ENCODE results near the gene PSME4. TPM values are rescaled to one million over a fixed set of nuclear protein-coding genes. Genes with fewer than 3 reads are reported as not detected.
"Not testable (repeated sequence)": the region's sequence is repeated elsewhere in the genome, so short reads cannot be mapped to it uniquely, and the experiment has no call there.

Gene PSME4
- total RNA-seq, 1 donor, result 81.6 TPM

DNA sequence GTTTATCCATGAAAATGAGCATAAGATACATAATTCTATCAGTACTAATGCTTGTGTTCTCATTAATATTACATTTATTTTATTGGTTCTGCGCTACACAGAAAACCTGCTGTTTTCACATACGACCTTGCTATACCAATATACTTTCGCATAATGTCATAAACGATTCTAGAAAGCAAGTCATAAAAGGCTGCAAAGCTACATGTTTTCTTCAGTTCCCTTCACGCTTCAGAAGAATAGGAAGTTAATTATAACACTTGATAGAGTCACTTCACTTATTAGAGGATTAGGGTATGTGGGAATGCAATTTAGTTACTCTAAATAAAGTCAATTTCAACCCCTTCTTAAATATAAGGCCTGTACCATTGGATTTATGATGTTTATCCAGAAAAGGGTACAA, 29.0 kb downstream of the PSME4 start:
- no peak for DNase-seq (ENCODE audit: low read depth)

DNA sequence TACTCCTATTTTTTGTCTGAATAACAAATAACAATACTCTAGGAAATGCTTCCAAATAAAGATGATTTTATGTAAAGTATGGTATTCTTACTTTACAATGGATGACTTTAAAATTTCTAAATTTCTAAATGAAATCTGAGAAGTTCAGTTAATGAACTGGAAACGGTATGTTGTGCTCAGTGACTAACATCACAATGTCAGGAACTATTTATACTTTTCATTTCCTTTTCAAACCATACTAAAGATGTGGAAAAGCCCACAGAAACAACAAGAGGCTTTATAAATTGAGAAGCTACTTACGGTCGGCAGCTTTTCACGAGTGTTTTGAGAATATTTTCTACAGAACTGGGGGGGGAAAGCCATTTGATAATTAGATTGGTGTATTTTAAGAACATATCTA, 31.1 kb downstream of the PSME4 start:
- DNase-seq (ENCODE audit: low read depth), result peak; percentile 14
- no peak overlapping the region for H3K4me3 ChIP-seq (ENCODE audit: low read depth, low read length)
- TF ChIP-seq, protein P1, sequence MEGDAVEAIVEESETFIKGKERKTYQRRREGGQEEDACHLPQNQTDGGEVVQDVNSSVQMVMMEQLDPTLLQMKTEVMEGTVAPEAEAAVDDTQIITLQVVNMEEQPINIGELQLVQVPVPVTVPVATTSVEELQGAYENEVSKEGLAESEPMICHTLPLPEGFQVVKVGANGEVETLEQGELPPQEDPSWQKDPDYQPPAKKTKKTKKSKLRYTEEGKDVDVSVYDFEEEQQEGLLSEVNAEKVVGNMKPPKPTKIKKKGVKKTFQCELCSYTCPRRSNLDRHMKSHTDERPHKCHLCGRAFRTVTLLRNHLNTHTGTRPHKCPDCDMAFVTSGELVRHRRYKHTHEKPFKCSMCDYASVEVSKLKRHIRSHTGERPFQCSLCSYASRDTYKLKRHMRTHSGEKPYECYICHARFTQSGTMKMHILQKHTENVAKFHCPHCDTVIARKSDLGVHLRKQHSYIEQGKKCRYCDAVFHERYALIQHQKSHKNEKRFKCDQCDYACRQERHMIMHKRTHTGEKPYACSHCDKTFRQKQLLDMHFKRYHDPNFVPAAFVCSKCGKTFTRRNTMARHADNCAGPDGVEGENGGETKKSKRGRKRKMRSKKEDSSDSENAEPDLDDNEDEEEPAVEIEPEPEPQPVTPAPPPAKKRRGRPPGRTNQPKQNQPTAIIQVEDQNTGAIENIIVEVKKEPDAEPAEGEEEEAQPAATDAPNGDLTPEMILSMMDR (IDR thresholded peaks at IDR 0.05; ENCODE audit: insufficient read depth, low read depth, low read length), result no peak

More for the DNA sequence above, 29.0 kb downstream of the PSME4 start:
- H3K4me3 ChIP-seq (ENCODE audit: low read depth, low read length), result no peak overlapping the region
- TF ChIP-seq, protein P1 (IDR thresholded peaks at IDR 0.05; ENCODE audit: insufficient read depth, low read depth, low read length), result no peak

DNA sequence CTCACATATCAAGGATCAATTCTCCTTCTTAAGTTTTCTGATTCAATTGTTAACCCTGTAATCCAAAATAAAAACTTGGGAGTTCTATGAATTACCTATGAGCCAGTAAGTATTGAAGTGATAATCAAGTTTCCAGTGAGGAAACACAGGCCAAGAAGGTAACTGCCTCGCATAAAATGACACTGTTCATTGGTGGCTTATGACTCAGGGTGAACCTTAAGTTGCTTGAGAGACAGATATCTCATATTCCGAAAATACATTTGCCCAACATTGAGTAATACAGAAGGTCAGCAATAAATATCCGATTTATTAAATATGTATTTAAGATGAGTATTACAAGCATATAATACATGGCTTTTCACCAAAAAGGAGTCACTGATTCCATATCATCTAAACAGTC, 31.9 kb downstream of the PSME4 start:
- TF ChIP-seq, protein P1 (IDR thresholded peaks at IDR 0.05; ENCODE audit: insufficient read depth, low read depth, low read length), result no peak
- no peak for DNase-seq (ENCODE audit: low read depth)
- H3K4me3 ChIP-seq (ENCODE audit: low read depth, low read length), result no peak overlapping the region

DNA sequence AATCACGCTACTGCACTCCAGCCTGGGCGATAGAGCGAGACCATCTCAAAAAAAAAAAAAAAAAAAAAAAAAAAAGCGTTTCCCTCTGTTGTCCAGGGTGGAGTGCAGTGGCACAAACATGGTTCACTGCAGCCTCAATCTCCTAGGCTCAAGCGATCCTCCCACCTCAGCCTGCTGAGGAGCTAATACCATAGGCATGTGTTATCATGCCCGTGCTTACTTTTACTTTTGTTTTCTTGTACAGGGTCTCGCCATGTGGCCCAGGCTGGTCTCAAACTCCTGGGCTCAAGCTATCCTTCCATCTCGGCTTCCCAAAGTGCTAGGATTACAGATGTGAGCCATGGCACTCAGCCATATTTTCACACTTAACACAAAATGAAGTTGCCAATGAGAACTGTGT, 37.5 kb downstream of the PSME4 start:
- TF ChIP-seq, protein P1 (IDR thresholded peaks at IDR 0.05; ENCODE audit: insufficient read depth, low read depth, low read length), result no peak
- peak overlapping the region; percentile 26 for H3K4me3 ChIP-seq (ENCODE audit: low read depth, low read length)
- peak; percentile 62 for DNase-seq (ENCODE audit: low read depth)

DNA sequence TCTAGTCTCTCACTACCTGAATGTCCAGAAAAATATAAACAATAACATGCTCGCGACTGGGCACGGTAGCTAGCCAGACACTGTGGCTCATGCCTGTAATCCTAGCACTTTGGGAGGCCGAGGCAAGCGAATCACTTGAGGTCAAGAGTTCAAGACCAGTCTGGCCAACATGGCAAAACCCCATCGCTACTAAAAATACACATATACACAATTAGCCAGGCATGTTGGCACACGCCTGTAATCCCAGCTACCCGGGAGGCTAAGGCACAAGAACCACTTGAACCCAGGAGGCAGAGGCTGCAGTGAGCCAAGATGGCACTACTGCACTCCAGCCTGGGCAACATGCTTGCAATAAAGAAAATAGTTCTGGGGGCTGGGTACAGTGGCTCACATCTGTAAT, 44.5 kb downstream of the PSME4 start:
- DNase-seq (ENCODE audit: low read depth); H3K4me3 ChIP-seq (ENCODE audit: low read depth, low read length): not testable (repeated sequence)

DNA sequence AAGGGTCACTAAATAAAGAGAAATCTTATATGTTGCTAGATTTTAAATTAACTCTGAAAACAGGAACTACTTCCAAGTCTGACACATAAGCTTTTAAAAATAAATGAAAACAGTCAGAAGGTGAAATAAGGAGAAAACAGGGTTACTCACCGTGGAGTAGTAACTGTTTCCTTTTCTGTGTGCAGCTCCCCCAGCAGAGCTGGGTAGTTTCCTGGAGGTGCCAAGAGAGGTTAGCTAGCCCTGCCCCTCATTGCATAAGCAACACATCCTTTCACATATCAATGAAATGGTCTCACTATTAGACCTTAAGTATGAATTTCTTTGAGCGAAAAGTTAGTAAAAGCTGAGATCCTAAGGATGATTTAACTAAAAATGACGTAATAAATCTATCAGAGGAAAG, 57.1 kb downstream of the PSME4 start:
- no peak overlapping the region for H3K4me3 ChIP-seq (ENCODE audit: low read depth, low read length)
- TF ChIP-seq, protein P1 (IDR thresholded peaks at IDR 0.05; ENCODE audit: insufficient read depth, low read depth, low read length), result no peak
- DNase-seq (ENCODE audit: low read depth), result peak; percentile 55

DNA sequence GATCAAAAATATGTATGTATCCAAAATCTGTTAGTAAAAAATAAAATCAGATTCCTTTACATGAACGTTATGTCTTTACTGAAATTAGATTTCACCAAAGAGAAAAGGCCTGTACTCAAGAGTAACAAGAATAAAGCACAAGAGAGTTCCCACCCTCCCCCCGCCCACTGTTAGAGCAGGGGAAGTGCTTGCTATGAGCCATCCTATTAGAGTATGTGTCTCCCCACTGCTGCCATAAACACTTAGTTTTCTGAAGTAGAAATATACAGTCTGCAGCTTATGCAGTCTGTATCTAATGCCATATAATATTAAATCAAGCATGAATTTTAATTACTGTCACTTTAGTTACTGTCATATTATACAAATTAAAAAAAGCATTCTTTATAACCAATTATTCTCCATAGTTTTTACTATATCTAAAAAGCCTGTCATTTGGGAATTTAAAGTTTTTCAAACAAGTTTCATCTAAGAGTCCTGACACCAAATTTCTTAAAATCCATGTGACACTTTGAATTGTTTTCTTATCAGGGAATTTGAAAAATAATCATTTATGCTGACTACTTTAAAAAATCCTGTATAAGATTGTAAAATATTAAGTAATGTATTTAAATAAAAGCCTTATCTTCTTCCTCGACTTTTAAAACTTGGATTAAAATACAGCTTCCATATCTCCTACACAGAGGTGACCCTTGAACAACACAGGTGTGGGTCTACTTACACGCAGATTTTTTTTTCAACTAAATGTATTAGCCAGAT, 59.2 kb downstream of the PSME4 start:
- TF ChIP-seq, protein P1 (IDR thresholded peaks at IDR 0.05; ENCODE audit: insufficient read depth, low read depth, low read length), result no peak
- DNase-seq (ENCODE audit: low read depth), result no peak
- no peak overlapping the region for H3K4me3 ChIP-seq (ENCODE audit: low read depth, low read length)
